Transverse colon (tissue), 4 donors: ENCODE measurements around the gene EZH1.
"Not testable (repeated sequence)": the region's sequence is repeated elsewhere in the genome, so short reads cannot be mapped to it uniquely, and the experiment has no call there.

ENCODE experiments used
- CTCF ChIP-seq, 5 experiments: fragments of 200-600 bp in 3 of 5; fragments of 450-650 bp in 2 of 5; sonication (generic) in 3 of 5; IDR thresholded peaks; 1 replicate in 2 of 5; 2 replicates in 3 of 5; pipeline ENCODE4 v1.5.1; 2016 to 2017; ENCODE audit warnings: antibody characterized with exemption in 5 of 5, inconsistent platforms in 3 of 5, mild to moderate bottlenecking in 2 of 5, moderate library complexity in 1 of 5
- EP300 ChIP-seq: sonication (generic); formaldehyde crosslinking; IDR thresholded peaks from one replicate; pipeline ENCODE4 v1.6.1; 2017; ENCODE audit warnings: antibody characterized with exemption, low read depth
- POLR2A ChIP-seq: fragments of 450-650 bp; IDR thresholded peaks from one replicate; pipeline ENCODE4 v1.6.1; 2016; ENCODE audit warnings: antibody characterized with exemption, mild to moderate bottlenecking, moderate library complexity
- POLR2AphosphoS5 ChIP-seq, 3 donors: sonication (generic); formaldehyde crosslinking; IDR thresholded peaks; one replicate each; pipeline ENCODE4 v1.6.1; 2016; ENCODE audit warnings: antibody characterized with exemption in 3 of 3

- not testable (repeated sequence) for TF ChIP-seq CTCF (IDR thresholded peaks at IDR 0.05); POLR2A; EP300; POLR2AphosphoS5 (IDR thresholded peaks at IDR 0.05)
Observed at GRCh38 chr17:42659932-42660274, 84.9 kb downstream of the EZH1 start.
